ENCODE results near the gene ADCYAP1R1.

ADCYAP1R1 gene

DNA sequence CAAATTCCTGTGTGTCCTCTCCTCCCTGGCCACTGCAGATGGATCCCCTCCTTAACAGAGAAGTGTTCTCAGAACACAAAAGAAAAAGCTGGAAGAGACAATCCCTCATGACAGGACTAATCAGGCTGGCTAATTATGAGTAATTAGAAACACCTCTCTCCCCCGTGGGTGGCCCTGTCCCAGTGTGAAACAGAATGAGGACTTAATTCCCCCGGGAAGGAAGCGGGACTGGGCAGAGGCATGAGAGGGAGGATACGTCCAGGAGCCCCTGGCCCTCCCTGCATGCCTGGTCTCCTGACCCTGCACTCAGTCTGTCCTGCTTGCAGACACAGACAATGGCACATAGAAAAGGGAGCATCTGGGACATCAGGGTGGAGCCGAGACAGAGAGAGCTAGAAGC, 7.6 kb upstream of the ADCYAP1R1 start:
- DNase-seq: no peak

DNA sequence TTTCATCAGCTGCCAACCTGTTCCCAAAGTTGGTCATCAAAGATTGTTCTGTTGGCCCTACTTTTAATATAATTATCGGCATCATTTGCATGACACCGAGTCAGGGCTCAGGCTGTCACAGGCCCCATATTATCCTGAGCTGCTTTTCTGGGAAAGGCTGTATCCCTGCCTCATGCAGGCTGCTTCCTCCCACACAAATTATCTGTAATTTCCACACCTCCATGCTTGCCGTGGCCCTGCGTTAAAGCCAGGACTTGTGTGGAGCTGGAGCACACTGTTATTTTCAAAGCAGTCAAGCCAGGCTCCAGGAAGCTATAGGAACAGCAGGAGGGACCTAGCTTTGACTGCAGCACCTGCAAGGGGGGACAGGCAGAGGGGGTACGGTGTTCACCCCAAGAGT, 5.4 kb upstream of the ADCYAP1R1 start:
- no peak for DNase-seq

DNA sequence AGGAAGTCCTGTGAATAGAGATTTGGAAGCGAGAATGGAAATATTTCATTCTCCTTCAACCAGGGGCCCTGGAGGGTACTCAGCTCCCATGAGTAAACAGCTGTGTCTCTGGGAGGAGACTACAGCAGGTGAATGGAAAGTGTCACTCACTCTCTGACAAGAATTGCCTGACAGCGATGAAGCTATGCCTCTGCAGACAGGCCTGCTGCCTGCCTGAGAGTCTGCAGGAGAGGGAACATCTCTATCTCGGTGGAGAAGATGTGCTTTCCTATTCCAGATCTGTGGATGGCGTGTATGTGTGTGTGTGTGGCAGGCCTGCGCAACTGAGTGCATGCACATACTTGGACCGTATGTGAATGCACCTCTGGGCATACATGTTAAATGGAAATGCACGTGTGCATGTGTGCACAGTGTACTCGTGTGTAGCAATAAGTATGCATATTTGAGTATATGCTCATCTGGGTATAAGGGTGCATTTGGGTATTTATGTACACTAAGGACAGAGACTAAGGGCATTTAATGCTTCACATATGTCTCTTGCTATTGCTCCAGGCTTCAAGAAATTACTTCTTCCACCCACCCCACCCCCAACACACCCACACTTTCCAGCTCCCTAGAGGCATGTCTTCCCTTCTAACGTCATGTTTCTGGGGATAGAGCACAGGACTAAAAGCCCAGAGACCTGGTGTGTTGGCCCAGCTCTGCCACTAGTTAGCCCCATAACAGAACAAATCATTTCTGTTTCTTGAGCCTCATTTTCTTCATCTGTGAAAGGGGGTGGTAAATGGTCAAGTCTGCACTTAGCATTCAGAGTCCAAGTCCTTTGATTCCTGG, 4.6 kb upstream of the ADCYAP1R1 start:
- DNase-seq: no peak

DNA sequence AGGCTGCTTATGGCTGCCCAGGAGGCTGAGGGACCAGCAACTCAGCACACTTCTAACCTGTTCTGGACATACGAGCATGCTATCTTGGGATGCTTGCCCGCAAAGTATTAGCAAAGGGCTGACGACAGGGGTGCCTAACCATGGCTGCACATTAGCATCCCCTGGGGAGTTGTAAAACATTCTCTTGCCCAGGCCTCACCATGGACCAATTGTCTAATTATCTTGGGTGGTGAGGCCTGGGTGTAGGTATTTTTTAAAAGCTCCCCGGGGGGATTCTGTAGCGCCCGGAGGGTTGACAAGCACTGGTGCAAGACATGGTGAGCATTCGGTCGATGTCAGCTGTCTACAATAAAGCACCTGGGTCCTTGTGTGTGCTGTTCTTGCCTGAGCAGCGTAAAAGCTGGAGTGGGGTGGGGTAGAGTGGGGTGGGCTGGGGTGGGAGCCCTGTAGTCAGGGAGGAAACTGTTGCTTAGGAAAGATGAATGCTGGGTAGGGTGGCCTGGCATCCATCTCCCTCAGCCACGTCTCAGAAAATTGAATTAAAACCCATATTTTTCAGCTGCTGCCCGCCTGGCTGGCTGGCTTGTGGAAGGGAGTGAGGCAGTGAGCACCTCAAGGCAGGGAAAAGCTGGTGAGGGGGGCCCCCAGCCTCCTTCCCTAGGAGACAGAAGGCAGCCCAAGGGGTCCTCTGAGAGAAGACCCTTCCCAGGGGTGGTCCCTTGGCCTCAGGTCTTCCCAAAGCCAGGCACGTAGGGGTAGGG, 2.9 kb upstream of the ADCYAP1R1 start:
- no peak for DNase-seq

DNA sequence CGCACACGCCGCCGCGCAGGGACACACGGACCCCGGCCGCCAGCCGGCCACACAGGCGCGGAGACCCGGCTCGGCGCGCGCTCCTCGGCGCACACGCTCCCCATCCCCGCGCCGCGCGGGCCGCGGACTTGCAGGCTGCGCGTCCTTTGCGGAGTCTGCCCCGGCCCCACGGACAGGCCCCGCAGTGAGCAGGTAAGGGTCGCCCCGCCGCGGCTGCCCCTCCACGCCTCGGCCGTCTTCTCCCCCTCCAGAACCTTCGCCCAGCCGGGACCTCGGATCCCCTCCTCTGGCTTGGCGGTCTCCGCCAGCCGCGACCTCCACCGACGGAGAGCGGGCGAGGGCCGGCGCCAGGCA, 356 bp downstream of the ADCYAP1R1 start:
- no peak for DNase-seq

DNA sequence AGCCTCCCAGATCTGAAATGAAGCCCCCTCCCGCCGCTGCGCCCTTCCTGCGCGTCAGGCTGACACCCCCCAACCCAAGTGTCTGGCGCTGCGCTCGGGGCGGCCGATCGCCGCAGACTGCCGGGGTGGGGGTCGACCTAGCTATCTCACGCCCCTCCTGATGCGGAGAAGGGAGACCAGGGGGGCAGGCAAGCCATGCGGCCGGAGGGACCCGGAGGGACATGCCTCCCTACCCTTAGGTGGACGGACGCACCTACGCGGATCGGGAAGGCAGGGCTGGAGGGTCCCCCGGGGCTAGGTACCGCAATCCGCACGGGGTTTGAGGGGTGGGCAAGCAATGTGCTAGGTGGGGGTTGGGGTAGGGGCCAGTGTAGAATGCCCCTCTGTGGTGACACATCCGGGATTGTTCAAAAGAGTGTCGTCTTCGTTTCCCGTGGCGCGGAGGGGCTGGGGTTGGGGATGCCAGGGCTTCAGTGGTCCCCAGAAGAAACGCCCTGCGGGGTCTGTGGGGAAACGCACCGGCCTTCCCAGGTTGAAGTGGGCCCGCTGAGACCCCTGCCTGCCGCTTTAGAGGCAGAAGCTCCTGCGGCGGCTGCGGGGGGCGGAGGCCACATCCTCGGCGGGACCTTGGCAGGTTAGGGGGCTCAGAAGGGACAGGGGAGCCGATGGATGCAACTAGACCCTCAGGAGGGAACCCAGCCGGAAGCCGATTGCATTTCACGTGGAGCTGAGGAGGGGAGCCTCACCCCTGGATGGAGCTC, 913 bp downstream of the ADCYAP1R1 start:
- no peak for DNase-seq

DNA sequence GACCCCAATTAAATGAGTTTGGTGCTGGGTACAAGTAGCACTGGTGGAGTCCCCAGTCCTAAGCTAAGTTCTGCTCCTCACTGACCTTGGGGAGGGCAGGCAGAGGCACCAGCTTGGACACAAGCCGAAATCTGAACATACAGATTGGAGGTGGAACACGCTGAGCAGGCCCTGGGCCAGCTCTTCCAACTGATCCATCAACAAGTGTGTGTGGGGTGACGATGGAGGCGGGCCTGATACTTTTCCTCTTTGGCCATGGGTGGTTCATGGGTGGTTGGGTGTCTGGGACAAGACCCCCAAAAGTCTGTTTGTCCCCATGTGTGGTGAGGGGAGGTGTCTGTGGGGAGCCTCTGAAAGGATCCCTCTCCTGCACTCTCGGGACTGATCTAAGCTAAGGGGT, 1.9 kb downstream of the ADCYAP1R1 start:
- no peak for DNase-seq

DNA sequence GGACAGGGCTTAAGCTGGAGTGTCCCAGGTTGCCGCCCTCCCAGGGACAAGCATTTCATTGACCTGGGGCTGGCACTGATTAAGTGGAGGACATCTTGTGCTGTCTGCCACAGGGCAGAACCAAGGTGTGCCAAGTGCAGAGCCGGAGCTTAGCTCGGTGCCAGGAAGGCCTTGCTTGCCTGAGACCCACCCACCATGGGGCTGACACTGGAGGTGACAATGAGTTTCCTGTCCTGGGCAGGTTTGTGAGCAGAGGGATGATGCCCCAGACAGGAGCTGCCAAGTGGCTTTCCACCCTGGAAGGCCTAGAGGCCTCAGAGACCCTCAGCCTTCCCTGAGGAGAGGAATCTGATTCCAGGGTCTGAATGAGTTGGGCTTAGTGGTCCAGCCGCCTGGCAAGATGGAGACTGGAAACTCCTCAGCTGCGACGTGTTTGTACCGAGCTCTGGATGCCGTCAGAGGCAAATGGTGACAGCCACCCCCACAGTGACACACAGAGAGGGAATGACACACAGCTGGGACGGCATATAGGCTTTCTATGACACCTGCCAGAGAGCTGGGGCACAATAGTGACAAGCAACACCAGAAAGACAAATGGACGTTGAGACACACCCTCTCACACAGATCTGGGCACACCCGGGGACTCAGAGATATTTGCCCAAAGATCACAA, 2.6 kb downstream of the ADCYAP1R1 start:
- DNase-seq: no peak

DNA sequence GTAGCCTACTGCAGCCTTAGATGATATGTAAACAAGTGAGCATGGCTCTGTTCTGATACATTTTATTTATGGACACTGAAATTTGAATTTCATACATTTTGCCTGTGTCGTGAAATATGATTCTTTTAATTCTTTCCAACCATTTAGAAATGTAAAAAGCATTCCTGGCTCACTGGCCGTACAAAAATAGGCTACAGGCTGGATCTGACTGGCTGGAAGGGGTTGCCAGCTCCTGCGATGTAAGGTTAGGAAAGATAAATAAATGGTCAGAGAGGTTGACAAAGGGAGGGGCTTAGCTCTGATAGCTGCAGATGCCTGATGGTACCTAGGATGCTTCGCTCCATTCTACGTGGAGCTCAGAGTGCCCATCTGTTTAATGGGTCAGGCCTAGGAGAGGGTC, 3.4 kb downstream of the ADCYAP1R1 start:
- DNase-seq: no peak

DNA sequence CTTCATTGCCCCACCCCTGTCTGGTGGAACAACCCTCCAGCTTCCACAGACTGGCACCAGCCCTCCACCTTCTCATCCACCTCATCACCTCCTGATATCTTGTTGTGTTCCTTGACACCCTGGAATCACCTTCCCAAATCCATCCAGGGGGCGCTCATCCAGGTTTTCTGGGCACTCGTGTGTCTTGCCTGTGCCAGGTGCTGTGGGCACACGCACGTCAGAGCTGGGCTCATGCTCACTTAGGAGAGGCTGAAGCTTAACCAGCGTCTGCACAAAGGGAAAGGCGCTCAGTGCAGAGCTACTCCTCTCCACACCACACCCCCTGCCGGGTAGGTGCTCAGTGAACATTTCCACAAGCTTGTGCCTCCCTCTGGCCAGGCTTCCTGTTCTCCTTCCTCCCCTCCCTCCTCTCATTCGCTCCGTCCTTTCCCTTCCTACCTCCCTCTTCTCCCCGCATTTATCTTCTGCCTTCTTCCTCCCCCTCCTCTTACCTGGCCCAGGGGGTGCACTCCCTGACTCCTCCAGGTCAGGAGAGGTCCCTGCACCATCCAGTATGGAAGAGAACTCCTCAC, 4.8 kb downstream of the ADCYAP1R1 start:
- DNase-seq: no peak

DNA sequence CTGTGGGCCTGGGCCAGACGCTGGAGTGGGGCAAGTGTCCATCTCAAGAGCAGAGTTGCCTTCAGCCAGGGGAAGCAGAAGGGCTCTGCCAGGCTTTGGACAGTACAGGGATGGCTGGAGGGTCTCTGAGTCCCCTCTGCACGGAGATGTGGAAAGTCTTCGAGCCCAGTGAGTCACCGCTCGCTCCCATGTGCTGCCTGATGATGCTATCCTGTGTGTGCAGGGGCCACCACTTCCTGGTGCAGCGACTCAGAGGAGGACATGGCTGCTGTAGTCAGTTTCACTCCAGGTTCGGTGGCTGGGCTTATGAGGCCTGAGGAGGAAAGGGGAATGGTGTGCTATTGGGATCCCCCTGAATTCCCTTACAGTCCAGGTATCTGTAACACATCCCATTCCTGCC, 6.0 kb downstream of the ADCYAP1R1 start:
- DNase-seq: no peak

DNA sequence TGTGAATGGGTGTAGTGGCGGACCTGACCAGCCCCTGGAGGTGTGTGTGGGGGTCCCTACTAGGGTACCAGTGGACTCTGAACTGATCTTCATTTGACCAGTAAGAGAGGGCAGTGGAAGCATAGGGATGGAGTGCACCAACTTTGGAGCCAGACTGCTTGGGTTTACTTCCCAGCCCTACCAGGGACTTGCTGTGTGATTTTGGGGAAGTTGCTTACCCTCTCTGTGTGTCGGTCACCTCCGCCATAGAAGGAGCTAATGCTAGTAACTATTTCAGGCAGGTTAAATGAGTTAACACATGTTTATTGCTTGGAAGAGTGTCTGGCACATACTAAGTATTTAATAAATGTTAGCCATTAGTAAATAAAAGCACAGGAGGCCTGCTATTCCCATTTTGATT, 6.6 kb downstream of the ADCYAP1R1 start:
- DNase-seq: no peak

DNA sequence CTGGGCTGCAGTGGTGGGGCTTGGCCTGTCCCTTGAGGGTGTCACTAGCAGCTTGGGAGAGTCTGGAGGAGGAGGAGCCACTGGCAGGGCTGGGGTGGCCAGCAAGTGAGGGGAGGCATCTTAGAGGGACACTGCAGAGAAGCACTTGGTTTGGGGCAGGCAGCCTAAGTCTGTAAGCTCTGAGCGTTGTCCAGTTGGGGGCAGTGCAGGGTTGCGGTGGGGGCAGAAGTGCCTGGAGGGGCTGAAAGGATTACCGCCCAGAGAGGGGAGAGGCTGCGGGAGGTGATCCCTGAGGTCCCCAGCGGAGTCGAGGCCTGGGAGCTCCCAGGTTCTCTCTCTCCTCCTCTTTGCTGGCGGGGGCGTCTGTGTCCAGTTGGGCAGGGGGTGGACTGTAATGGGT, 7.4 kb downstream of the ADCYAP1R1 start:
- DNase-seq: no peak

DNA sequence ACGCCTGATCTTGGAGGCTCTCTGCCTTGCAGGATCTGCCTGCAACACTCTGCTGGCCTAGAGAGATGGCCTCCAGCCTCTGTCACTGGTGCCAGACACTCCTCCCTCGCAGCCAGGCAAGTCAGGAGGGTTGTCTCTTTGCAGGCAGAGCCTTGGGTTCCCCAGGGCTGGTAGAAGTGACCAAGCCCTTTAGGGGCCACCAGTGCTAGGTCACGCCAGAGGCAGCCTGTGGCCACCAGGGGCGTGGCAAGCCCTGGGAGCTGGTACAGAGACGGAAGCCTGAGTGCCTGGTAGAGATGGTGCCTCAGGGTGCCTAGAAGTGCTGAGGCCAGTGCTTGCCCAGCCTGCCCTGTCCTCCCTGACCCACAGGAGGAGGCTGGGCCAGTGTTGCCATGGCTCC, 9.1 kb downstream of the ADCYAP1R1 start:
- DNase-seq: no peak

DNA sequence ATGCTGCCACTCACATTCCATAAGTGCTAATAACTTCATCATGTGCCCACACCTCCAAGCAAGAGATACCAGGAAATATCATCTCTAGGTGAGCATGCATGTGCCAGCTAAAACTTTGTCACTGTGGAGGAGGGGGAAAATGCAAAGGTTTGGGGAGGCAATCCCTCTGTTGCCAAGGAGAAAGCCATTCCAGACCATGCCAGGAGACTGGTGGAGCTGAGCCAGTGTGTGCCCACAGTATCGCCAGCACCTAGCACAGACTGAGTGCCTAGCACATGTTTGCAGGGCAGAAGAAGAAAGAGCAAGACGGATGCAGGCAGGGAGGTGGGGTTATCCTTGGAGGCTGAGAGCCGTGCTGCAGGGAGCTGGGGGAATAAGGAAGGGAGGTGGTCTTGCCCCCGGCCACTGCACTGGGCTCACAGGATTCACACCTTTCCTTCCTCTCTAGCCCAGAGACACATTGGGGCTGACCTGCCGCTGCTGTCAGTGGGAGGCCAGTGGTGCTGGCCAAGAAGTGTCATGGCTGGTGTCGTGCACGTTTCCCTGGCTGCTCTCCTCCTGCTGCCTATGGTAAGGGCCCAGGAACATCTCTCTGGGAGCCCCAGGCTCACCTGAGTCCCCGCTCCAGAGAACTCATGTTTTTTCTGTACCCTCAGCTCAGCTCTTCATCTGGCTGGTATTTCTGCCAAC, 10.8 kb downstream of the ADCYAP1R1 start:
- DNase-seq: no peak

DNA sequence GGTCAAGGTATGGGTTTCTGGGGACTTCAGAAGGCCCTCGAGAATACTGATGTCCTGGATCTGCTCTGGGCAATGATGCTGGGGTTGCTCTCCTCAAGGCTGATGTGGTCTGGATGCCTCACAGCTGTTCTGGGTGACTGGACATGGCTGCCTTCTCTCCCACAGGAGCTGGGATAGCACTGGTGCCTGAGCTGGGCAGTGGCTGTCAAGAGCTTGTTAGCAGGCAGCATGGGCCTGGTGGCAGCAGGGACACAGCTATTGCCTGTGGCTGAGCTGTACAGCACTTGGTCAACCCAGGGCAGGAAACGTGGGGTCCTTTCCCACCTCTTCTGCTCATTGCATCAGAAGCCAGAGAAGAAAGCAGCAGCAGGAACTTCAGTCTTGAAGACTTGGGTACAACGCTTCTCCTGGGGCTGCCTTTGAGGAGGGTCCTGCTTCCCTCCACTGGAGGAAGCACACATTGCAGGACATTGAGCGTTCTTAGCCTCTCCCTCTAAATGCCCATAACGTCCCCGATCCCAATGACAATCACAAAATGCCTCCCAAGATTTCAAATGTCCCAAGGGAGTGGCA, 13.0 kb downstream of the ADCYAP1R1 start:
- no peak for DNase-seq

DNA sequence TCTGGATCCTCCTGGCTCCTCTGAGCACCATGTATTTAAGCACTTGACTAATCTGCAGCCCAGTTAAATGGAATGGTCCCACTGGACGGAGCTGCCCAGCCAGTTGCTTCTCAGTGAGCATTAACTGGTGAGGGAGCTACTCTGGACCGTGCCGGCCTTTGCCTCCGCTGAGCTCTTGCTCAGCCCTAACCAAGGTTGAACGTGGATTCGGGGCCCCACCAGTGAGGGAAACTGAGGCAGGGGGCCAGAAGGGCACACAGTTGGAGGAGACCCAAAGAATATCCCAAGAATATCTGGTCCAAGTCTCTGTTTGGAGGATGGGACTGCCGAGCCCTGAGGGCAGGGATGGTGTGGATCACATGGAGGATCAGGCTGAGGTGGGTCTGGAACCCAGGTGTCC, 13.7 kb downstream of the ADCYAP1R1 start:
- DNase-seq: no peak

DNA sequence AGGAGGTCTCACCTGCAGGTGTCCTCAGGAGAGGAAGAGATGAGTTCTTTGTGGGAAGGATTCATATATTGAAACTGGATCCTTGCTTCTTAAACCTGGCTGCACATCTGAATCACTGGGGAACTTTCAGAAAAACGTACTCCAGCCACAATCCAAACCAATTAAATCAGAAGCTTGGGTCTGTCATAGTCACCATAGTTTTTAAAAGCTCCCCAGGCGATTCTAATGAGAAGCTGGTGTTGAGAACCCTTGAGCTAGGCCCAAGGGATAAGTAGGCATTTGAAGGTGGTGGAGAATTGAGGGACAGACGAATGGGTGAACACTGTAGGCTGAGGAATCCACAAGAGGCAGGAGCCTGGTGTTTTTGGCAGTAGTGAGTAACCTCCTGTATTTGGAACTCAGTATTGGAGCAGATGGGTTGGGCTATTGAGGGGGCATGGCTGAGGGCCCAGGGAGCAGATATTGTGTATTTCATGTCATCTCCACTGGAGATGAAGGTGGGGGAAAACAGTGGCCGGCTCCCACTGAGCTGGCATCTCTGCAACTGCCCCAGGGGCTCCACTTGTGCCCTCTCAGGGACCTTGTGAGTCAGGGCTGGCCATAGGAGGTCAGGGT, 14.5 kb downstream of the ADCYAP1R1 start:
- DNase-seq: no peak

DNA sequence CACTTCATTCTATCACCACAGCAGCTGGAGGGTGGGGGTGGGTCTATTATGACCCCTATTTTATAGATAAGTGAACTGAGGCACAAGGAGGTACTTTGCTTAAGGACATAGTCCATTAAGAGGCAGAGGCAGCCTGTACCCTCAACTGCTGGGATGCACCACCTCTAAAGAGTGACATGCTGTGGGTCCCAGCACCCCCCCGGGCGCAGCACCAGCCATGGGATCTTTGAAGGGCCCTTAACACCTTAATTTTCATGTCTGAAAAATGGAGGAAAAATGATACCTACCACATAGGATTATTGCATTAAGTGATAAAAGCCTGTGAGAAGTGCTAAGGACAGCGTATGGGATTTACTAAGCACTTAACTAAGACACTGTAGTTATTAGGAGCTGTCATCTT, 15.4 kb downstream of the ADCYAP1R1 start:
- DNase-seq: no peak

DNA sequence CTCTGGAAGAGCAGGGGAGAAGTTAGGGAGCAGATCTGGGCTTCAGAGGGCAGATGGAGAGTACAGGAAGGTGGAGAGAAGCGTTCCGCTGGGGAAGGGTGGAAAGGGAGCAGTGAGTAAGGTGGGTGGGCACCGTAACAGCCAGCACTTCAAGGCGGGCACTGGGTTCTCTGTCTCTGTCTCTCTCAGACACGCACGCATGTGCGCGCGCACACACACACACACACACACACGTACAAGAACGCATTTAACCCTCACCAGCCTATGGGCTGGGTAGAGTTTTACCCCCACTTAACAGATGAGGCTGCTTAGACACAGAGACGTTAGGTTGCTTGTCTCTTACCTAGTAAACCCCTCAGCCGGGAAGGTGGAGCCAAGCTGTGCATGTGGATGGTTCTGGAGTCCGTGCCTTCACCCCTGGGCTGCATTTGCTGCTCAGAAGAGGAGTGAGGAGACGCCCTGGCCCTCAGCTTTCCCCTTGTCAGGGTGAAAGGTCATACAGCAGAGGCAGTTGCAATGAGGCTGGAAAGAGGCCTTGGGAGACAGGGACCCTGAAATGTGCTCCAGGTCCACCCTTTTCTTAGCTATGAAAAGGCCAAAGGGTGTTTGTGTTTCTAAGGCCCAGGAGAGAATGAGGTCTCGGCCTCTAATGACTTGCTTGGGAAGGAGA, 16.0 kb downstream of the ADCYAP1R1 start:
- no peak for DNase-seq

Measured in activated CD4-positive, CD25-positive, alpha-beta regulatory T cell treated with anti-CD3 and anti-CD28 coated beads, Interleukin-2, amount 50 U/mL, for 72 hours (primary cell).